Esophagus muscularis mucosa (tissue), 4 donors: ENCODE data around the gene PRAMEF10. TPM values are rescaled to one million over a fixed set of nuclear protein-coding genes. Genes with fewer than 3 reads are reported as not detected.
"Not testable (repeated sequence)": the region's sequence is repeated elsewhere in the genome, so short reads cannot be mapped to it uniquely, and the experiment has no call there.

Experiments
- DNase-seq: peaks from one replicate; pipeline ENCODE4 v3.0.0-alpha.2; 2017; ENCODE audit errors: extremely low spot score
- H3K27ac ChIP-seq, 4 donors: fragments of 200-600 bp; sonication (generic); replicated peaks in 1 of 4; 1 replicate in 3 of 4; 2 replicates in 1 of 4; pipeline ENCODE4 v1.5.1; 2016 to 2019; ENCODE audit warnings: mild to moderate bottlenecking in 1 of 4
- H3K27me3 ChIP-seq, 4 donors: fragments of 200-600 bp; sonication (generic); one replicate each; pipeline versions ENCODE4 v1.5.1 to v1.6.0; 2016 to 2019
- H3K36me3 ChIP-seq, 4 donors: fragments of 200-600 bp; sonication (generic); one replicate each; pipeline ENCODE4 v1.5.1; 2016 to 2019
- H3K4me1 ChIP-seq, 4 donors: fragments of 200-600 bp; sonication (generic); one replicate each; pipeline ENCODE4 v1.5.1; 2016 to 2019
- H3K4me3 ChIP-seq, 4 donors: fragments of 200-600 bp; sonication (generic); 1 replicate in 2 of 4; 2 replicates in 2 of 4; pipeline ENCODE4 v1.5.1; 2016 to 2019; ENCODE audit warnings: mild to moderate bottlenecking in 4 of 4, moderate library complexity in 1 of 4
- H3K9me3 ChIP-seq, 4 donors: fragments of 200-600 bp; sonication (generic); 1 replicate in 3 of 4; 2 replicates in 1 of 4; pipeline ENCODE4 v1.5.1; 2016 to 2019
- WGBS: methylation state at CpG from one replicate; pipeline ENCODE4 v1.1.5; 2018; 5-methylcytosine and 5-hydroxymethylcytosine counted together
- intact Hi-C: fragments of 100-400 bp; cut with DNase I; formaldehyde crosslinking; loops from one replicate; pipeline ENCODE4 v1.15.1; 2023
- total RNA-seq, 4 donors: library from RNA; depleted of rRNA; stranded (reverse); fragments of >200 nt; gene quantifications; one replicate each; pipeline versions ENCODE4 v1.1.0 to v1.2.1, GENCODE V29; 2016

Gene PRAMEF10, protein sequence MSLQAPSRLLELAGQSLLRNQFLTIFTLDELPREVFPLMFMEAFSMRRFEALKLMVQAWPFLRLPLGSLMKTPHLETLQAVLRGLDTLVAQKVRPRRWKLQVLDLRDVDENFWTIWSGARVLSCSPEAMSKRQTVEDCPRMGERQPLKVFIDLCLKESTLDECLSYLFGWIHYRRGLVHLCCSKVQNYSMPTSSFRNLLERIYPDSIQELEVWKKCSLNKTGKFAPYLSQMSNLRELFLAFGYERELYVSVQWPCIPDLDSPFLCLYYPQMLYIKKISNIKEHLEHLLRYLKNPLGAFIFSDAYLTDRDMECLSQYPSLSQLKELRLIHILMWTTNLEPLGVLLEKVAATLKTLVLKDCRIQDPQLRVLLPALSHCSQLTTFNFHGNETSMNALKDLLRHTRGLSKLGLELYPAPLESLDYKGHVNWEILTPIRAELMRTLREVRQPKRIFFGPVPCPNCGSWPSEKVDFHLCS
- total RNA-seq, result not detected

DNA sequence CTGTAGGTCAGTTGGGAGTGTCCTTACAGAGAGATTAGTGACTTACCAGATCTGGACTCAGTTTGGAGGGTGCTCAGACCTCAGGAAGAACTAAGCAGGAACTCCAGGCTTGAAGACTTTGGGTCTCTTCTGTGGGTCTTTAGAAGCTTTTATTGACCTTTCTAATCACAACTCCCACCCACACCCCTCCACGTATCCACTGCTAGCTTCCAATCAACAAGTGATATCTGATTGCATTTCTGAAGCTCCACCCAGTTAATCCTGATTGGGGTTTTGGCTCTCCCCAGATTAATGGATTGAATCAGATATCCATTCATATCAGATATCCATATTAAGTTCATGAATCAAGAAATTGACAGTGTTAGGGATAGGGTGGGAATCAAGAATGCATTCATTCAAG lies at the start of gene PRAMEF10:
TSS of gene PRAMEF10 (minus strand) at position 101 of the 400 bp plus-strand sequence. CDS start 2,423 bp downstream, outside the sequence.
- H3K9me3 ChIP-seq, intact Hi-C loops, DNase-seq, H3K36me3 ChIP-seq, H3K4me1 ChIP-seq, H3K4me3 ChIP-seq, H3K27ac ChIP-seq, H3K27me3 ChIP-seq: not testable (repeated sequence)
- WGBS, result no CpG with 5 or more reads among the region's 1 CpG

DNA sequence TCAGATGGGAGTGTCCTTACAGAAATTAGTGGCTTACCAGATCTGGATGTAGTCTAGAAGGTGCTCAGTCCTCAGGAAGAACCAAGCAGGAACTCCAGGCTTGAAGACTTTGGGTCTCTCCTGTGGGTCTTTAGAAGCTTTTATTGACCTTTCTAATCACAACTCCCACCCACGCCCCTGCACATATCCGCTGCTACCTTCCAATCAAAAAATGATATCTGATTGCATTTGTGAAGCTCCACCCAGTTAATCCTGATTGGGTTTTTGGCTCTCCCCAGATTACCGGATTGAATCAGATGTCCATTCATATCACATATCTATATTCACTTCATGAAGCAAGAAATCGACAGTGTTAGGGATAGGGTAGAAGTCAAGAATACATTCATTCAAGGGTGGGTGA lies 49.4 kb upstream of the PRAMEF10 start, which contains the start of gene PRAMEF6:
TSS of gene PRAMEF6 (minus strand) at position 101 of the 400 bp plus-strand sequence. CDS start 5,062 bp downstream, outside the sequence.
- WGBS, result 93% methylated on average over 4 of the region's 4 CpGs
- H3K36me3 ChIP-seq, DNase-seq, H3K4me1 ChIP-seq, intact Hi-C loops, H3K27me3 ChIP-seq, H3K27ac ChIP-seq, H3K9me3 ChIP-seq, H3K4me3 ChIP-seq: not testable (repeated sequence)

- H3K4me3 ChIP-seq, H3K4me1 ChIP-seq, H3K27ac ChIP-seq, intact Hi-C loops, H3K9me3 ChIP-seq, H3K27me3 ChIP-seq, DNase-seq, H3K36me3 ChIP-seq: not testable (repeated sequence)
- 33% methylated on average over 3 of the region's 5 CpGs for WGBS
Observed at GRCh38 chr1:12924368-12924767, 26.3 kb upstream of the PRAMEF10 start.

- H3K27me3 ChIP-seq, H3K9me3 ChIP-seq, DNase-seq, H3K4me1 ChIP-seq, H3K27ac ChIP-seq, H3K4me3 ChIP-seq, H3K36me3 ChIP-seq, intact Hi-C loops: not testable (repeated sequence)
- 33% methylated on average over 2 of the region's 2 CpGs for WGBS
Observed at GRCh38 chr1:12921749-12922148, 23.7 kb upstream of the PRAMEF10 start.

DNA sequence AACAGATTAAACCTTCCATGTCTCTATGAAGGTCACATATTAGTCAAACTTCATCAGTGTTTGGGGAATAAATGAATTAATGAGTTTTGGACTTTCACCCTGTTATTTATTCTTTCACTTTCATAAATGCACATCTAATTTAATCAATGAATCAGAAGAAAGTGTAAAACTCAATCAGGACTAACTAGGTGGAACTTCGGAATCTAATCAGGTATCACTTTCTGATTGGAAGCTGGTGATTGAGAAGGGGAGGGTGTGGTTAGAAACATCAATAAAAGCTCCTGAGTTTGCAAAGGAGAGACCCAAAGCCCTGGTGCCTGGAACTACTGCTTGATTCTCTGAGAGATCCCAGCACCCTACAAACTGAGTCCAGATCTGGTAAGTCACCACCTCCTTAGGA lies 18.2 kb upstream of the PRAMEF10 start, which contains the start of gene PRAMEF7:
TSS of gene PRAMEF7 (plus strand) at position 301 of the 400 bp plus-strand sequence. CDS start 1,083 bp downstream, outside the sequence.
- DNase-seq, H3K4me1 ChIP-seq, intact Hi-C loops, H3K27me3 ChIP-seq, H3K4me3 ChIP-seq, H3K27ac ChIP-seq, H3K36me3 ChIP-seq, H3K9me3 ChIP-seq: not testable (repeated sequence)
- WGBS, result no CpG with 5 or more reads among the region's 1 CpG

DNA sequence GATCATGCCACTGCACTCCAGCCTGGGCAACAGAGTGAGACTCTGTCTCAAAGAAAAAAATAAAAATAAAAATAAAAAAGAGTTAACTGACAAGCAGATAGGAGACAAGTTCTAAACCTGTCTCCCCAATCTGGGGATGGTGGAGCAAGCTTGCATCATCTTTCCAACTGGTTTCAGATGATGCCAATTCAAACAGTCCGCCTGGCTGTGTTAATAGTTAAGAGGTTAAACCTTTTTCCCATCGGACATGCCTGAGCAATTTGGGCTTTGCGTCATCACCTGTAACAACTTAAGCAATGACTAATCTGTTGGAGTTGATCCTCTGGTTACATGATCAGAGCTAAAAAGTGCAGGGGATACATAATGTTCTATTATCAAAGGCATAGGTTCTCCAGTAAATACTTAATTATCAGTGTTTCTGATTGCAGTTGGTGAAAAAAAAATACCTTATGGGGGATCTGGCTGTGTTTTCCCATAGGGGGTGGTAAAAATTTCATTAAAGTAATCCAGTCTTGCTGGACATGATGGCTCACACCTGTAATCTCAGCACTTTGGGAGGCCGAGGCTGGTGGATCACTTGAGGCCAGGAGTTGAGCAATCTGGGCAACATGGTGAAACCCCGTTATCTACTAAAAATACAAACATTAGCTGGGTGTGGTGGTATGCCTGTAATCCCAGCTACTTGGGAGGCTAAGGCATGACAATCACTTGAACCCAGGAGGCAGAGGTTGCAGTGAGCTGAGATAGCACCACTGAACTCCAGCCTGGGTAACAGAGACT lies 5.9 kb upstream of the PRAMEF10 start:
- H3K36me3 ChIP-seq, intact Hi-C loops: not testable (repeated sequence)

DNA sequence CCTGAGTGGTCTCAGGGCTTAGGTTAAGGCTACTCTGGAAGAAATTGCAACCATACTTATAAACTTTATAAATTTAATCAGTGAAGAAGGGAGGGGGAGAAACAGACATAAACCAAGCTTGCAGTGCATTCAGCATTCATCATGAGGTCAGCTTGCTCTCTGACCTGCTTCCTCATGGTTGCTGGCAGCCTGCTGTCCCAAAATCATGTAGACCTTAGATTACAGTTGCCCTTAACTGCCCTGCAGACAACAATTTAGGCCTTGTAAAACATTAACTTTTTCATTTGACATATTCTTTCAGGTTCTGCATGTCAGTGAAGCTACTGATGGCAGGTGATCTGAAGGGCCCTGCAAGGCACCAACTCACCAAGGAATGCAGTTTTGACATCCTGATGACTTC lies 1.1 kb upstream of the PRAMEF10 start:
- H3K9me3 ChIP-seq, DNase-seq, H3K27ac ChIP-seq, H3K4me3 ChIP-seq, H3K4me1 ChIP-seq, H3K27me3 ChIP-seq, H3K36me3 ChIP-seq, intact Hi-C loops: not testable (repeated sequence)

More for the DNA sequence above, 5.9 kb upstream of the PRAMEF10 start:
- DNase-seq, H3K9me3 ChIP-seq, H3K27ac ChIP-seq, H3K27me3 ChIP-seq, H3K4me3 ChIP-seq, H3K4me1 ChIP-seq: not testable (repeated sequence)
- WGBS, result 78% methylated on average over 3 of the region's 5 CpGs

DNA sequence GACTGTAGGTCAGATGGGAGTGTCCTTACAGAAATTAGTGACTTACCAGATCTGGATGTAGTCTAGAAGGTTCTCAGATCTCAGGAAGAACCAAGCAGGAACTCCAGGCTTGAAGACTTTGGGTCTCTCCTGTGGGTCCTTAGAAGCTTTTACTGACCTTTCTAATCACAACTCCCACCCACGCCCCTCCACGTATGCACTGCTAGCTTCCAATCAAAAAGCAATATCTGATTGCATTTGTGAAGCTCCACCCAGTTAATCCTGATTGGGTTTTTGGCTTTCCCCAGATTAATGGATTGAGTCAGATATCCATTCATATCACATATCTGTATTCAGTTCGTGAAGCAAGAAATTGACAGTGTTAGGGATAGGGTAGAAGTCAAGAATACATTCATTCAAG lies 12.0 kb downstream of the PRAMEF10 start, which contains the start of gene PRAMEF4:
TSS of gene PRAMEF4 (minus strand) at position 101 of the 400 bp plus-strand sequence. CDS start 2,807 bp downstream, outside the sequence.
- H3K9me3 ChIP-seq, intact Hi-C loops, DNase-seq, H3K27me3 ChIP-seq, H3K4me3 ChIP-seq, H3K27ac ChIP-seq, H3K4me1 ChIP-seq, H3K36me3 ChIP-seq: not testable (repeated sequence)
- WGBS, result 66% methylated on average over 3 of the region's 3 CpGs

GRCh38 chr1:12878453-12878852 lies 19.6 kb downstream of the PRAMEF10 start:
- intact Hi-C loops, H3K36me3 ChIP-seq, H3K4me1 ChIP-seq, H3K4me3 ChIP-seq, H3K27ac ChIP-seq, DNase-seq, H3K9me3 ChIP-seq, H3K27me3 ChIP-seq: not testable (repeated sequence)
- 93% methylated on average over 2 of the region's 4 CpGs for WGBS

DNA sequence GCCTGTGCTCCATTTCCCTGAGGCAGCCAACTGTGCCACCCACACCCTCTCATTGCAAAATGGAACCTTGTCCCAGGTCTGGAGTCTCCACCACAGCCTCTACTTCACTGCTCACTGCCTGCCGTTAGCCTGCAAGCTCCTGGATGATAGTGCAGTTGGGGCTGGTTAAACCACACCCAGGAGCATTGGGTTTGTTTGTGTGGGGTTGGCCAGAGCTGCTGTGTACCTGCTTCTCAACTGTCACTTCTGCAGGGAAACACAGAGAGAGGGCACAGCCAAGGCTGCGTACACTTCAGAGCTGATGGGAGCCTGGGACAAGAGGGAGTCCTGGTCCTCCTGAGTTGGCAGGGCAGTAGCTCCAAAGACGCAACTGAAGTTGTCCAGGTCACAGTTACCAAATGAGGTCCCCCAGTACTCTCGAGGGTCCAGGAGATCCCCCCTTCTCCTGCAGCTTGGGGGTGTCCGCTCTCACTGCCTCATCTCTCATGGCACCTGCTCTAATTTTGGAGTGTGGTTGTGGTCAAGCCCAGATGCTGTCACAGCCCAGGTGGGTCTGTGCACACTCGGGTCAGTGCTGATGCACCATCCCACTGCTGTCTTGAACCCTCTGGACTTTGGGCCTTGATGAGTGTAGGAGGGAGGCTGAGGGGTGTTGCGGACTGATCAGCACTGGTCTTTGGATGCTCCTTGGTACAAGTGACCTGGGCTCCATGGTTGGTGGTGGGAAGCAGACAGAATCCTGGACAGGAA lies 34.8 kb downstream of the PRAMEF10 start:
- H3K27ac ChIP-seq, H3K27me3 ChIP-seq, intact Hi-C loops, H3K36me3 ChIP-seq, H3K9me3 ChIP-seq, H3K4me3 ChIP-seq, H3K4me1 ChIP-seq: not testable (repeated sequence)
- peak; percentile 26 for DNase-seq
- 75% methylated on average over 1 of the region's 7 CpGs for WGBS

GRCh38 chr1:12856786-12857185 lies 41.3 kb downstream of the PRAMEF10 start, which contains the start of gene PRAMEF2:
Gene PRAMEF2 (plus strand): TSS chr1:12857086. CDS start chr1:12859010, 1,924 bp downstream.
- H3K4me1 ChIP-seq, H3K36me3 ChIP-seq, H3K4me3 ChIP-seq, H3K27me3 ChIP-seq, H3K9me3 ChIP-seq, DNase-seq, intact Hi-C loops, H3K27ac ChIP-seq: not testable (repeated sequence)
- 67% methylated on average over 2 of the region's 2 CpGs for WGBS
